A673 (cell line): ENCODE data around the gene CCN5. TPM values are rescaled to one million over a fixed set of nuclear protein-coding genes. Genes with fewer than 3 reads are reported as not detected.

Experiments used
- BruUV-seq: library from RNA; stranded (reverse); fragments of 400-500 nt; replicated peaks from 2 replicates; lab custom pipeline; 2021; lab: Mats Ljungman, UMichigan
- CTCF ChIA-PET: fragments of 300-600 bp; sonication (Branson Sonifier 250); formaldehyde crosslinking; loops from one replicate; lab custom pipeline; 2022; ENCODE audit warnings: antibody characterized with exemption; lab: Charles Lee
- POLR2A ChIA-PET: fragments of 300-600 bp; sonication (Branson Sonifier 250); formaldehyde crosslinking; loops from one replicate; lab custom pipeline; 2022; ENCODE audit warnings: antibody characterized with exemption; ENCODE audit not compliant: low non-redundant PET; lab: Charles Lee
- DNase-seq: peaks from one replicate; pipeline ENCODE4 v3.0.0-alpha.2; 2015; ENCODE audit warnings: low spot score
- H3K27ac ChIP-seq: fragments of 200-600 bp; sonication (generic); 2 replicates; pipeline ENCODE4 v1.5.1; 2016; ENCODE audit warnings: mixed run types, low read depth, mild to moderate bottlenecking, mixed read lengths, antibody characterized with exemption, low read length; ENCODE audit not compliant: poor library complexity, severe bottlenecking
- H3K27me3 ChIP-seq: fragments of 200-600 bp; sonication (generic); replicated peaks from 2 replicates; pipeline ENCODE4 v1.6.1; 2017; ENCODE audit warnings: mixed run types, low read depth, mild to moderate bottlenecking, mixed read lengths, antibody characterized with exemption, low read length; ENCODE audit not compliant: insufficient read depth, poor library complexity
- H3K36me3 ChIP-seq: fragments of 200-600 bp; sonication (generic); 2 replicates; pipeline ENCODE4 v1.6.1; 2016; ENCODE audit warnings: mixed run types, mild to moderate bottlenecking, mixed read lengths, antibody characterized with exemption, low read length; ENCODE audit not compliant: insufficient read depth, poor library complexity, severe bottlenecking
- H3K4me1 ChIP-seq: fragments of 200-600 bp; sonication (generic); 2 replicates; pipeline ENCODE4 v1.6.1; 2017; ENCODE audit warnings: mixed run types, mild to moderate bottlenecking, mixed read lengths, antibody characterized with exemption, low read length; ENCODE audit not compliant: insufficient read depth, poor library complexity, severe bottlenecking
- H3K4me3 ChIP-seq: fragments of 200-600 bp; sonication (generic); 2 replicates; pipeline ENCODE4 v1.5.1; 2016; ENCODE audit warnings: low read depth, mixed run types, mild to moderate bottlenecking, mixed read lengths, low read length; ENCODE audit not compliant: poor library complexity, severe bottlenecking
- H3K9me3 ChIP-seq: fragments of 200-600 bp; sonication (generic); 2 replicates; pipeline ENCODE4 v1.6.1; 2016; ENCODE audit warnings: mixed run types, low read depth, mild to moderate bottlenecking, mixed read lengths, antibody characterized with exemption, low read length; ENCODE audit not compliant: poor library complexity, severe bottlenecking
- CTCF ChIP-seq: fragments of 300-800, 200-600 bp; sonication (generic); conservative IDR thresholded peaks from 2 replicates; pipeline ENCODE4 v1.5.1; 2017; ENCODE audit warnings: low read depth, mild to moderate bottlenecking, antibody characterized with exemption, low read length, moderate library complexity, mixed read lengths
- EZH2 ChIP-seq: fragments of 200-600 bp; sonication (generic); IDR thresholded peaks from 2 replicates; pipeline ENCODE4 v1.6.1; 2017; ENCODE audit warnings: borderline replicate concordance, low read depth, mild to moderate bottlenecking, mixed read lengths, antibody characterized with exemption, low read length; ENCODE audit not compliant: poor library complexity, severe bottlenecking
- intact Hi-C: fragments of 100-400 bp; cut with micrococcal nuclease; formaldehyde crosslinking; loops from one replicate; pipeline ENCODE4 v1.10.0; 2022; ENCODE audit not compliant: unreplicated experiment
- total RNA-seq: library from RNA; stranded (reverse); gene quantifications from 2 replicates; pipeline ENCODE4 v1.2.3, GENCODE V29; 2021

CCN5 gene
- total RNA-seq, 1 experiment from 2014 or later: not detected

DNA sequence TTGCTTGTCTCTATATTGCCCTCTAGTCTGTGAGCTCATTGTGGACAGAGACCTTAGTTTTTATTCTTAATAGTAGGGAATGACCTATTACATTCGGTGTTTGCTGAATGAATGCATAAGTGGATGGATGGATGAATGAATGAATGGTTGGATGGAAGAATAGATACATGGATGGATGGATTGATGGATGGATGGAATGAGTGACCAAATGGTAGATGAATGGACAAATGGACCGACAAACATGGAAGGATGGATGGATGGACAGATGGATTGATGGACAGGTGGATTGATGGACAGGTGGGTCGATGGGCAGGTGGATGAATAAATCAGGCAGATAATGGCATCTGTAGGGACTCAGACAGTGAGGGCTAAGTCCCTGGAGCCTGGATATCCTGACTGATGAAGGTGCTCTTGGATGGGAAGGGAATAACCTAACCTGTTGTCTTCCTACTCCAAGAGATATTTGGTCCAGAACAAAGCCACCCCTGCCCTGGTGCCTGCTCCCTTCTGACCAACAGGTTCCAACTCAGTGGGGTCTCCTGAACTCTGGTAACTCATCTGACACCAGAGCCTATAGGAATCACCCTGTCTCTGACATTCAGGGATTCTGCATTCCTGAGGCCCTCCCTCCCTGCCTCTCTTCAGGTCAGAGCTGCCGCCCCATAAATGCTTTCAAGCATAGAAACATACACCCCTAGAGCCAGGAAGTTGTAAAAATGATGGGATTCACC is 9.6 kb upstream of the CCN5 start:
- no peaks in the 10 kb centered on the region for H3K36me3 ChIP-seq
- CTCF ChIA-PET: interaction anchor here (1.0 kb wide), 1 partner anchor 162 kb away, joined by 3 read pairs; no protein-coding TSS in a partner anchor
- intact Hi-C loops: no loop called here
- H3K4me3 ChIP-seq: no peak overlapping the region
- H3K27ac ChIP-seq: no peak overlapping the region
- H3K27me3 ChIP-seq: no peaks in the 10 kb centered on the region
- peaks cover 12% of the 10 kb centered on the region for H3K4me1 ChIP-seq
- POLR2A ChIA-PET: no interaction called here
- no TSS peak for BruUV-seq
- DNase-seq: no peak
- H3K9me3 ChIP-seq: no peaks in the 10 kb centered on the region
- TF ChIP-seq CTCF (no peak), EZH2 (no peak)

DNA sequence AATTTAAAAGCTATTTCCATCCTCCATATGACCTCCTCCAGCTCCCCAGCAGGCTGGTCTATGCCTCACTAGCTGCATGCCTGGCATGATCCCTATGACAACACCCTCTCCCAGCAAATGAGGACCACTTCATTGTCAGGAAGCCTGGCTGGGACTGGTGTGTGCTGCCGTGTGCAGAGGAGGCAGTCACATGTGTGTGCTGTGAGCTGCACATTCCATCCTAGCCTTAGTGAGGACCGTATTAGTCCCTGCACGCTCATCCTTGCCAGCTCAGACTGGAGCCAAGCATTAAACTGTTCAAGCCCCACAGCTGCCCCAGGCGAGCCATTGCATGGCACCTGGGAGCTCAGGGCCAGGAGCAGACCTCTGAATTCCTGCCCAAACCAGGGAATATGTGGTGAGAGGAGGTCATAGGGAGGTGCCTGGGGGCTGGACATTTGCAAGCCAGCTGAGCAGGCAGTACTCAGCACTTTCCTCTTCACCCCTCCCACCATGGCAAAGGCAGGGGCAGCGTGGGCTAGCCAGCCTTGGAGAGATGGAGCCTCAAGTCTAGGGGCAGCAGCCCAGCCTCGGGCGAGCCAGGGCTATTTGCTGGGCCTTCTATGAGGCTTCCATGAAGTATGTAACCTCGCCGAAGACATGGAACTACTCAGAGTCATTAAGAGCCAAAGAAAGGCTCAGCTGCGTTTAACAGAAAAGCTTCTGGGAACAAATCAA is 8.7 kb upstream of the CCN5 start:
- ChIA-PET POLR2A (no interaction called here), CTCF (interaction anchor here (1.0 kb wide), 1 partner anchor 161 kb away, joined by 3 read pairs; no protein-coding TSS in a partner anchor)
- Histone ChIP-seq H3K27ac (no peak overlapping the region), H3K27me3 (no peaks in the 10 kb centered on the region), H3K4me1 (peaks cover 5% of the 10 kb centered on the region), H3K4me3 (no peak overlapping the region), H3K9me3 (no peaks in the 10 kb centered on the region), H3K36me3 (no peaks in the 10 kb centered on the region)
- TF ChIP-seq CTCF (no peak), EZH2 (no peak)
- DNase-seq: no peak
- intact Hi-C loops: no loop called here
- BruUV-seq: no TSS peak

- no TSS peak for BruUV-seq
- intact Hi-C loops: no loop called here
- H3K27ac ChIP-seq: no peak overlapping the region
- no peaks in the 10 kb centered on the region for H3K9me3 ChIP-seq
- no peak overlapping the region for H3K4me3 ChIP-seq
- ChIA-PET CTCF (no interaction called here), POLR2A (no interaction called here)
- TF ChIP-seq CTCF (no peak), EZH2 (no peak)
- no peaks in the 10 kb centered on the region for H3K27me3 ChIP-seq
- DNase-seq: no peak
- no peaks in the 10 kb centered on the region for H3K36me3 ChIP-seq
- H3K4me1 ChIP-seq: no peaks in the 10 kb centered on the region
Observed at GRCh38 chr20:44707018-44707579, 8.1 kb upstream of the CCN5 start.
